Measurements from ENCODE around the gene GPR84.

GRCh38 chr12:54359762-54360351 lies 4.4 kb downstream of the GPR84 start:
- no peak for TF ChIP-seq CTCF (IDR thresholded peaks at IDR 0.05)
- TF ChIP-seq POLR2AphosphoS5 (IDR thresholded peaks at IDR 0.05), result no peak
- no peak for TF ChIP-seq POLR2A (IDR thresholded peaks at IDR 0.05)
- TF ChIP-seq EP300 (IDR thresholded peaks at IDR 0.05), result no peak

Measured in sigmoid colon (tissue), 4 donors.